Gastroesophageal sphincter (tissue), 4 donors: ENCODE data around the gene BTBD9. TPM values are rescaled to one million over a fixed set of nuclear protein-coding genes. Genes with fewer than 3 reads are reported as not detected.

Experiments
- ATAC-seq: fragments of 150-250 bp; one replicate; pipeline ENCODE4 v1.9.1; 2016; ENCODE audit warnings: mild to moderate bottlenecking, moderate library complexity
- H3K27ac ChIP-seq, 4 donors: fragments of 200-600 bp; sonication (generic) in 3 of 4; 1 replicate in 3 of 4; 2 replicates in 1 of 4; pipeline ENCODE4 v1.5.1; 2016 to 2019
- H3K27me3 ChIP-seq: fragments of 200-600 bp; sonication (generic); one replicate; pipeline ENCODE4 v1.5.1; 2019
- H3K36me3 ChIP-seq, 2 donors: fragments of 200-600 bp; sonication (generic); one replicate each; pipeline ENCODE4 v1.5.1; 2019; ENCODE audit warnings: control low read depth in 1 of 2
- H3K4me1 ChIP-seq, 3 donors: fragments of 200-600 bp; sonication (generic); 1 replicate in 2 of 3; 2 replicates in 1 of 3; pipeline ENCODE4 v1.5.1; 2016 to 2019; ENCODE audit warnings: control low read depth in 2 of 3
- H3K4me3 ChIP-seq, 2 donors: fragments of 200-600 bp; sonication (generic); one replicate each; pipeline ENCODE4 v1.5.1; 2019; ENCODE audit warnings: mild to moderate bottlenecking in 1 of 2, moderate library complexity in 1 of 2
- H3K9me3 ChIP-seq, 3 donors: fragments of 200-600 bp; sonication (generic); one replicate each; pipeline ENCODE4 v1.5.1; 2017 to 2019; ENCODE audit warnings: control low read depth in 2 of 3
- CTCF ChIP-seq, 4 experiments: fragments of 200-600 bp in 2 of 4; fragments of 450-650 bp in 2 of 4; sonication (generic) in 1 of 4; IDR thresholded peaks; one replicate each; pipeline ENCODE4 v1.5.1; 2017 to 2019; ENCODE audit warnings: antibody characterized with exemption in 4 of 4, mild to moderate bottlenecking in 2 of 4, moderate library complexity in 2 of 4
- EP300 ChIP-seq: sonication (generic); formaldehyde crosslinking; IDR thresholded peaks from one replicate; pipeline ENCODE4 v1.6.1; 2017; ENCODE audit warnings: antibody characterized with exemption, mild to moderate bottlenecking
- POLR2A ChIP-seq, 2 donors: fragments of 450-650 bp; IDR thresholded peaks; one replicate each; pipeline ENCODE4 v1.6.1; 2017; ENCODE audit warnings: antibody characterized with exemption in 2 of 2, mild to moderate bottlenecking in 2 of 2, moderate library complexity in 1 of 2
- POLR2AphosphoS5 ChIP-seq: sonication (generic); formaldehyde crosslinking; IDR thresholded peaks from one replicate; pipeline ENCODE4 v1.6.1; 2017; ENCODE audit warnings: antibody characterized with exemption
- WGBS, 2 donors: methylation state at CpG; one replicate each; pipeline ENCODE4 v1.1.5; 2018; ENCODE audit warnings: low coverage in 1 of 2; 5-methylcytosine and 5-hydroxymethylcytosine counted together
- total RNA-seq, 4 donors: library from RNA; depleted of rRNA; stranded (reverse); fragments of >200 nt; gene quantifications; one replicate each; pipeline ENCODE4 v1.1.0, GENCODE V29; 2016

The BTBD9 gene
- total RNA-seq, 4 donors from 2014 or later = 11.3 to 18.9 (median 13.8) TPM

GRCh38 chr6:38366234-38366633, 273.5 kb downstream of the BTBD9 start:
- Histone ChIP-seq H3K27ac (no peak overlapping the region), H3K9me3 (no peaks in the 10 kb centered on the region), H3K27me3 (no peaks in the 10 kb centered on the region), H3K4me3 (no peak overlapping the region), H3K4me1 (peaks cover 0 to 9% (median 3%) of the 10 kb centered on the region in 3 donors), H3K36me3 (no peaks in the 10 kb centered on the region)
- no peak for ATAC-seq
- TF ChIP-seq EP300 (no peak), POLR2A (IDR thresholded peaks at IDR 0.05) (no peak), POLR2AphosphoS5 (no peak), CTCF (IDR thresholded peaks at IDR 0.05) (no peak)
- 87 to 100% methylated on average over 2 of the region's 3 CpGs for WGBS, 2 donors

- H3K9me3 ChIP-seq = no peaks in the 10 kb centered on the region
- no peak overlapping the region for H3K4me3 ChIP-seq
- H3K4me1 ChIP-seq = no peaks in the 10 kb centered on the region
- H3K27me3 ChIP-seq = no peaks in the 10 kb centered on the region
- whole genome bisulfite sequencing, 2 donors = 83 to 94% methylated on average over 2 of the region's 2 CpGs
- no peak overlapping the region for H3K27ac ChIP-seq
- no peak for ATAC-seq
- TF ChIP-seq POLR2AphosphoS5 (no peak), CTCF (IDR thresholded peaks at IDR 0.05) (no peak), POLR2A (IDR thresholded peaks at IDR 0.05) (no peak), EP300 (no peak)
- H3K36me3 ChIP-seq = no peaks in the 10 kb centered on the region
These were observed 275.0 kb downstream of the BTBD9 start for GRCh38 chr6:38364775-38365174.

- Histone ChIP-seq H3K27ac (no peak overlapping the region), H3K27me3 (no peaks in the 10 kb centered on the region), H3K4me3 (no peak overlapping the region), H3K9me3 (no peaks in the 10 kb centered on the region), H3K4me1 (no peaks in the 10 kb centered on the region), H3K36me3 (no peaks in the 10 kb centered on the region)
- 77 to 88% methylated on average over 3 of the region's 3 CpGs for WGBS, 2 donors
- TF ChIP-seq POLR2A (IDR thresholded peaks at IDR 0.05) = no peak
- TF ChIP-seq CTCF (IDR thresholded peaks at IDR 0.05) = no peak
- no peak for TF ChIP-seq EP300
- no peak for ATAC-seq
These were observed 275.6 kb downstream of the BTBD9 start for GRCh38 chr6:38364127-38364526.

- Histone ChIP-seq H3K4me3 (no peak overlapping the region), H3K27ac (no peak overlapping the region), H3K27me3 (no peaks in the 10 kb centered on the region), H3K36me3 (no peaks in the 10 kb centered on the region), H3K4me1 (peaks cover 3 to 12% (median 8%) of the 10 kb centered on the region in 3 donors), H3K9me3 (no peaks in the 10 kb centered on the region)
- 48 to 60% methylated on average over 4 of the region's 4 CpGs for WGBS, 2 donors
- TF ChIP-seq POLR2A (IDR thresholded peaks at IDR 0.05) (no peak), POLR2AphosphoS5 (no peak), CTCF (IDR thresholded peaks at IDR 0.05) (no peak), EP300 (no peak)
- no peak for ATAC-seq
These were observed 284.2 kb downstream of the BTBD9 start for GRCh38 chr6:38355519-38355918.

- no peak for ATAC-seq
- no peaks in the 10 kb centered on the region for H3K9me3 ChIP-seq
- H3K4me3 ChIP-seq = no peak overlapping the region
- 80 to 85% methylated on average over 1 of the region's 1 CpG for whole genome bisulfite sequencing, 2 donors
- no peaks in the 10 kb centered on the region for H3K36me3 ChIP-seq
- no peaks in the 10 kb centered on the region for H3K27me3 ChIP-seq
- TF ChIP-seq POLR2A (IDR thresholded peaks at IDR 0.05) = no peak
- TF ChIP-seq POLR2AphosphoS5 = no peak
- no peak for TF ChIP-seq CTCF (IDR thresholded peaks at IDR 0.05)
- no peak for TF ChIP-seq EP300
- H3K4me1 ChIP-seq = peaks cover 8 to 18% (median 8%) of the 10 kb centered on the region in 3 donors
- no peak overlapping the region for H3K27ac ChIP-seq
These were observed 284.8 kb downstream of the BTBD9 start for GRCh38 chr6:38354905-38355304.
